H1 (cell line): ENCODE results near the gene ZBP1. TPM values are rescaled to one million over a fixed set of nuclear protein-coding genes. Genes with fewer than 3 reads are reported as not detected.

Experiments used
- CTCF ChIA-PET: fragments of 300-600 bp; sonication (Branson Sonifier 250); formaldehyde crosslinking; loops from one replicate; lab custom pipeline; 2021; ENCODE audit not compliant: partially characterized antibody; lab: Charles Lee
- POLR2A ChIA-PET: fragments of 300-600 bp; sonication (Branson Sonifier 250); formaldehyde crosslinking; loops from one replicate; lab custom pipeline; 2021; ENCODE audit warnings: inconsistent platforms; ENCODE audit not compliant: partially characterized antibody; lab: Charles Lee
- DNase-seq, 2 experiments: peaks; one replicate each; pipeline versions ENCODE4 v3.0.0 to v3.0.0-alpha.2; 2010 to 2022; ENCODE audit warnings: low spot score in 2 of 2, low read depth in 1 of 2, mixed read lengths in 1 of 2
- FAIRE-seq: peaks from 2 replicates; lab custom pipeline; 2011; peaks lifted over from hg19 to GRCh38; lab: Jason Lieb, UNC
- H2AFZ ChIP-seq: 2 replicates; pipeline ENCODE4 v1.8.1; 2012; ENCODE audit warnings: low read length, inconsistent platforms
- H2AK5ac ChIP-seq: 2 replicates; pipeline ENCODE4 v1.6.1; 2013; ENCODE audit warnings: low read depth, low read length
- H2BK120ac ChIP-seq: replicated peaks from 2 replicates; pipeline ENCODE3; 2013; ENCODE audit warnings: low read depth, low read length, inconsistent platforms
- H2BK12ac ChIP-seq: 2 replicates; pipeline ENCODE4 v1.6.1; 2013; ENCODE audit warnings: low read depth, low read length
- H2BK15ac ChIP-seq: 2 replicates; pipeline ENCODE4 v1.6.1; 2013; ENCODE audit warnings: low read length
- H2BK20ac ChIP-seq: 2 replicates; pipeline ENCODE4 v1.6.1; 2013; ENCODE audit warnings: low read length
- H2BK5ac ChIP-seq: 2 replicates; pipeline ENCODE4 v1.6.1; 2013; ENCODE audit warnings: low read depth, low read length
- H3K14ac ChIP-seq: 2 replicates; pipeline ENCODE4 v1.6.1; 2013; ENCODE audit warnings: inconsistent platforms; ENCODE audit not compliant: insufficient read length
- H3K18ac ChIP-seq: 2 replicates; pipeline ENCODE4 v1.6.1; 2013; ENCODE audit warnings: low read length; ENCODE audit errors: extremely low read depth
- H3K23ac ChIP-seq: 2 replicates; pipeline ENCODE4 v1.6.1; 2013; ENCODE audit warnings: inconsistent platforms; ENCODE audit not compliant: insufficient read length
- H3K23me2 ChIP-seq: 2 replicates; pipeline ENCODE4 v1.6.1; 2013; ENCODE audit warnings: low read depth, low read length
- H3K27ac ChIP-seq: 2 replicates; pipeline ENCODE4 v1.6.1; 2011; ENCODE audit warnings: low read depth, low read length, inconsistent platforms
- H3K27me3 ChIP-seq, 4 experiments: replicated peaks in 1 of 4; 1 replicate in 1 of 4; 2 replicates in 3 of 4; pipeline versions ENCODE4 v1.6.1 to v1.8.1; 2011 to 2013; ENCODE audit warnings: low read length in 3 of 4, mild to moderate bottlenecking in 3 of 4, inconsistent platforms in 2 of 4, mixed read lengths in 2 of 4, moderate library complexity in 1 of 4; ENCODE audit not compliant: control insufficient read depth in 3 of 4, insufficient read depth in 3 of 4; ENCODE audit errors: extremely low read depth in 1 of 4
- H3K36me3 ChIP-seq, 4 experiments: 2 replicates each; pipeline versions ENCODE4 v1.6.1 to v1.8.1; 2011 to 2013; ENCODE audit warnings: mild to moderate bottlenecking in 4 of 4, low read length in 3 of 4, moderate library complexity in 2 of 4, control low read depth in 1 of 4, inconsistent platforms in 1 of 4; ENCODE audit not compliant: insufficient read depth in 4 of 4, control insufficient read depth in 2 of 4
- H3K4ac ChIP-seq: replicated peaks from 2 replicates; pipeline ENCODE3; 2013; ENCODE audit warnings: low read length, low read depth, mixed read lengths, inconsistent platforms; ENCODE audit not compliant: insufficient read length
- H3K4me1 ChIP-seq, 4 experiments: replicated peaks in 1 of 4; 1 replicate in 1 of 4; 2 replicates in 3 of 4; pipeline versions ENCODE4 v1.6.1 to v1.8.1; 2011 to 2013; ENCODE audit warnings: low read length in 3 of 4, inconsistent platforms in 2 of 4, mixed read lengths in 1 of 4; ENCODE audit not compliant: insufficient read depth in 4 of 4, control insufficient read depth in 3 of 4
- H3K4me2 ChIP-seq, 2 experiments: 2 replicates each; pipeline versions ENCODE4 v1.6.1 to v1.8.1; 2011 to 2013; ENCODE audit warnings: low read depth in 2 of 2, low read length in 2 of 2, control low read depth in 1 of 2, inconsistent platforms in 1 of 2, mild to moderate bottlenecking in 1 of 2; ENCODE audit not compliant: insufficient read depth in 1 of 2
- H3K4me3 ChIP-seq, 4 experiments: fragments of 200-600, 300-600 bp in 1 of 4; sonication (generic), shearing (Covaris generic), sonication (Bioruptor Twin) in 1 of 4; 2 replicates each; pipeline versions ENCODE4 v1.5.1 to v1.8.1; 2011 to 2016; ENCODE audit warnings: low read length in 4 of 4, low read depth in 3 of 4, control low read depth in 2 of 4, inconsistent platforms in 2 of 4, mild to moderate bottlenecking in 2 of 4, mixed read lengths in 1 of 4, moderate library complexity in 1 of 4; ENCODE audit not compliant: insufficient read depth in 2 of 4; ENCODE audit errors: extremely low read depth in 1 of 4
- H3K56ac ChIP-seq: replicated peaks from 2 replicates; pipeline ENCODE3; 2013; ENCODE audit warnings: low read depth, mild to moderate bottlenecking, mixed read lengths, low read length, inconsistent platforms; ENCODE audit not compliant: insufficient read length
- H3K79me1 ChIP-seq: 2 replicates; pipeline ENCODE4 v1.6.1; 2013; ENCODE audit warnings: low read depth, low read length, control low read depth
- H3K79me2 ChIP-seq, 2 experiments: 2 replicates each; pipeline versions ENCODE4 v1.6.1 to v1.8.1; 2012 to 2013; ENCODE audit warnings: low read length in 2 of 2, mild to moderate bottlenecking in 2 of 2, inconsistent platforms in 1 of 2; ENCODE audit not compliant: insufficient read depth in 2 of 2, control insufficient read depth in 1 of 2
- H3K9ac ChIP-seq, 4 experiments: replicated peaks in 1 of 4; 1 replicate in 1 of 4; 2 replicates in 3 of 4; pipeline versions ENCODE4 v1.6.1 to v1.8.1; 2011 to 2013; ENCODE audit warnings: low read depth in 3 of 4, low read length in 3 of 4, control low read depth in 2 of 4, mild to moderate bottlenecking in 2 of 4, moderate library complexity in 2 of 4, inconsistent platforms in 1 of 4; ENCODE audit errors: extremely low read depth in 1 of 4
- H3K9me3 ChIP-seq, 2 experiments: 2 replicates each; pipeline versions ENCODE4 v1.6.1 to v1.8.1; 2012 to 2013; ENCODE audit warnings: mild to moderate bottlenecking in 2 of 2, moderate library complexity in 2 of 2, control low read depth in 1 of 2, inconsistent platforms in 1 of 2, low read depth in 1 of 2, low read length in 1 of 2, mixed read lengths in 1 of 2; ENCODE audit not compliant: insufficient read depth in 2 of 2
- H4K20me1 ChIP-seq, 2 experiments: replicated peaks in 1 of 2; 2 replicates each; pipeline versions ENCODE3 to v1.8.1; 2011 to 2013; ENCODE audit warnings: inconsistent platforms in 2 of 2, low read length in 2 of 2, mild to moderate bottlenecking in 1 of 2; ENCODE audit not compliant: insufficient read depth in 2 of 2, control insufficient read depth in 1 of 2
- H4K5ac ChIP-seq: 2 replicates; pipeline ENCODE4 v1.6.1; 2013; ENCODE audit warnings: low read length, low read depth, mixed read lengths, inconsistent platforms; ENCODE audit not compliant: insufficient read length
- H4K8ac ChIP-seq: 2 replicates; pipeline ENCODE4 v1.8.0; 2013; ENCODE audit warnings: mild to moderate bottlenecking, moderate library complexity, low read length, inconsistent platforms; ENCODE audit not compliant: insufficient read depth; ENCODE audit errors: extremely low read depth
- H4K91ac ChIP-seq: replicated peaks from 2 replicates; pipeline ENCODE3; 2013; ENCODE audit warnings: low read length, mixed read lengths, inconsistent platforms; ENCODE audit not compliant: insufficient read length
- GABPA ChIP-seq: IDR thresholded peaks from 2 replicates; pipeline ENCODE4 v1.6.1; 2011; ENCODE audit warnings: mild to moderate bottlenecking, low read length, moderate library complexity, borderline replicate concordance; ENCODE audit not compliant: insufficient read depth
- NANOG ChIP-seq: IDR thresholded peaks from 2 replicates; pipeline ENCODE4 v1.6.1; 2011; ENCODE audit warnings: low read length, low read depth, mild to moderate bottlenecking, inconsistent platforms; ENCODE audit not compliant: insufficient read depth, poor library complexity, severe bottlenecking
- PHF8 ChIP-seq: fragments of 200-600 bp; sonication (generic); conservative IDR thresholded peaks from 2 replicates; pipeline ENCODE4 v1.7.1; 2012; ENCODE audit warnings: low read depth, mild to moderate bottlenecking, inconsistent platforms, low read length, moderate library complexity
- RAD21 ChIP-seq, 2 experiments: IDR thresholded peaks in 1 of 2; conservative IDR thresholded peaks in 1 of 2; 2 replicates each; pipeline ENCODE4 v1.6.1; 2011; ENCODE audit warnings: low read depth in 2 of 2, low read length in 2 of 2, improper control_type of control experiment in 1 of 2, inconsistent platforms in 1 of 2, mild to moderate bottlenecking in 1 of 2, moderate library complexity in 1 of 2
- RFX5 ChIP-seq: IDR thresholded peaks from 2 replicates; pipeline ENCODE4 v1.6.1; 2011; ENCODE audit warnings: low read depth, low read length, improper control_type of control experiment, borderline replicate concordance
- SRF ChIP-seq: IDR thresholded peaks from 2 replicates; pipeline ENCODE4 v1.6.1; 2011; ENCODE audit warnings: mild to moderate bottlenecking, low read depth, low read length, moderate library complexity
- USF2 ChIP-seq: IDR thresholded peaks from 2 replicates; pipeline ENCODE4 v1.6.1; 2011; ENCODE audit warnings: low read length, improper control_type of control experiment
- WGBS, 2 experiments: shearing (Covaris generic) in 1 of 2; methylation state at CpG; one replicate each; pipeline versions ENCODE4 v1.1.6 to v1.1.7; 2013 to 2015; ENCODE audit warnings: low lambda C conversion rate in 2 of 2, mixed read lengths in 2 of 2, inconsistent platforms in 1 of 2, low coverage in 1 of 2, missing lambda C conversion rate in 1 of 2; ENCODE audit not compliant: insufficient replicate concordance in 2 of 2, insufficient coverage in 1 of 2, insufficient read length in 1 of 2; ENCODE audit errors: extremely low coverage in 1 of 2, missing lambda C conversion rate in 1 of 2; 5-methylcytosine and 5-hydroxymethylcytosine counted together
- polyA plus RNA-seq, 7 experiments: library from polyadenylated mRNA; depleted of rRNA in 3 of 7; stranded (reverse) in 5 of 7; unstranded in 2 of 7; fragments of >200 nt in 5 of 7; fragments of 200-250 nt in 2 of 7; gene quantifications; 1 replicate in 5 of 7; 2 replicates in 1 of 7; 4 replicates in 1 of 7; pipeline versions ENCODE4 v1.2.1 to v1.2.3, GENCODE V29; 2011 to 2013; ENCODE audit warnings: missing spikeins in 2 of 7, mixed read lengths in 2 of 7
- total RNA-seq: library from RNA; stranded (reverse); fragmentation: NEBNext Ultra II Directional; extraction: Animal tissue kit (Norgen Biotek cat#: 25700); gene quantifications from 2 replicates; pipeline ENCODE4 v1.2.1, GENCODE V29; 2021
- TF ChIP-seq, protein P1 (sequence below), 3 experiments: IDR thresholded peaks; 1 replicate in 2 of 3; 2 replicates in 1 of 3; pipeline versions ENCODE4 v1.5.1 to v1.6.1; 2011; ENCODE audit warnings: low read length in 3 of 3, mild to moderate bottlenecking in 3 of 3, inconsistent platforms in 2 of 3, low read depth in 1 of 3, moderate library complexity in 1 of 3; ENCODE audit not compliant: insufficient read depth in 1 of 3; ENCODE audit errors: control extremely low read depth in 1 of 3

Gene ZBP1
- total and polyA plus RNA-seq, 2 of the 8 experiments (the other 6 are each of a cell fraction or from before 2014, with no cell fraction given): not detected

GRCh38 chr20:57653546-57653900 is 33.3 kb upstream of the ZBP1 start:
- H2BK12ac ChIP-seq: no peak overlapping the region
- no peaks in the 10 kb centered on the region for H3K27me3 ChIP-seq
- no peaks in the 10 kb centered on the region for H3K79me2 ChIP-seq
- H2BK5ac ChIP-seq: no peak overlapping the region
- H4K5ac ChIP-seq: no peak overlapping the region
- H3K4me3 ChIP-seq: no peak overlapping the region
- H2AFZ ChIP-seq: no peak overlapping the region
- no peak overlapping the region for H3K9ac ChIP-seq
- no peak overlapping the region for H4K8ac ChIP-seq
- TF ChIP-seq, protein P1, sequence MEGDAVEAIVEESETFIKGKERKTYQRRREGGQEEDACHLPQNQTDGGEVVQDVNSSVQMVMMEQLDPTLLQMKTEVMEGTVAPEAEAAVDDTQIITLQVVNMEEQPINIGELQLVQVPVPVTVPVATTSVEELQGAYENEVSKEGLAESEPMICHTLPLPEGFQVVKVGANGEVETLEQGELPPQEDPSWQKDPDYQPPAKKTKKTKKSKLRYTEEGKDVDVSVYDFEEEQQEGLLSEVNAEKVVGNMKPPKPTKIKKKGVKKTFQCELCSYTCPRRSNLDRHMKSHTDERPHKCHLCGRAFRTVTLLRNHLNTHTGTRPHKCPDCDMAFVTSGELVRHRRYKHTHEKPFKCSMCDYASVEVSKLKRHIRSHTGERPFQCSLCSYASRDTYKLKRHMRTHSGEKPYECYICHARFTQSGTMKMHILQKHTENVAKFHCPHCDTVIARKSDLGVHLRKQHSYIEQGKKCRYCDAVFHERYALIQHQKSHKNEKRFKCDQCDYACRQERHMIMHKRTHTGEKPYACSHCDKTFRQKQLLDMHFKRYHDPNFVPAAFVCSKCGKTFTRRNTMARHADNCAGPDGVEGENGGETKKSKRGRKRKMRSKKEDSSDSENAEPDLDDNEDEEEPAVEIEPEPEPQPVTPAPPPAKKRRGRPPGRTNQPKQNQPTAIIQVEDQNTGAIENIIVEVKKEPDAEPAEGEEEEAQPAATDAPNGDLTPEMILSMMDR (IDR thresholded peaks at IDR 0.05; ENCODE audit: control extremely low read depth in 1 of 3, insufficient read depth in 1 of 3, low read depth in 1 of 3, low read length in 3 of 3): no peak
- TF ChIP-seq PHF8 (no peak), NANOG (no peak), USF2 (no peak), GABPA (no peak), SRF (no peak), RFX5 (no peak), RAD21 (IDR thresholded peaks at IDR 0.05 in 1 of 2, conservative IDR thresholded peaks at IDR 0.05 in 1 of 2; ENCODE audit: low read depth in 2 of 2, low read length in 2 of 2) (no peak)
- H3K23ac ChIP-seq: no peak overlapping the region
- H3K9me3 ChIP-seq: no peaks in the 10 kb centered on the region
- peaks cover 3 to 8% (median 4%) of the 10 kb centered on the region in 4 experiments; a peak in 5 of 8 replicates for H3K36me3 ChIP-seq
- no peak overlapping the region for H3K14ac ChIP-seq
- no peak overlapping the region for H2BK20ac ChIP-seq
- no peak overlapping the region for H3K18ac ChIP-seq
- H4K91ac ChIP-seq: no peak overlapping the region
- no peak overlapping the region for H3K4ac ChIP-seq
- no peak overlapping the region for H3K56ac ChIP-seq
- FAIRE-seq: no peak
- no peak for DNase-seq
- no peak overlapping the region for H2BK120ac ChIP-seq
- H2BK15ac ChIP-seq: no peak overlapping the region
- ChIA-PET POLR2A (no interaction called here), CTCF (interaction anchor here (0.6 to 4.8 kb wide), 40 partner anchors 12 to 563 kb away, joined by 3 to 28 read pairs (median 4); no protein-coding TSS in a partner anchor)
- 91% methylated on average over 8 of the region's 8 CpGs; no CpG with 5 or more reads in 1 of the 2 experiments for WGBS, 2 experiments
- peaks cover 0 to 4% (median 2%) of the 10 kb centered on the region in 4 experiments; a peak in 3 of 7 replicates for H3K4me1 ChIP-seq
- H3K79me1 ChIP-seq: no peaks in the 10 kb centered on the region
- peaks cover 3 to 9% of the 10 kb centered on the region in 2 experiments for H4K20me1 ChIP-seq
- H3K4me2 ChIP-seq: no peak overlapping the region
- no peak overlapping the region for H3K27ac ChIP-seq
- no peak overlapping the region for H2AK5ac ChIP-seq
- no peaks in the 10 kb centered on the region for H3K23me2 ChIP-seq
